AG04450 (cell line): ENCODE results near the gene IFIT5. TPM values are rescaled to one million over a fixed set of nuclear protein-coding genes. Genes with fewer than 3 reads are reported as not detected.

ENCODE experiments used
- CTCF ChIA-PET: fragments of 300-600, 350-600 bp; formaldehyde crosslinking; extraction: SDS; loops from one replicate; lab custom pipeline; 2022; ENCODE audit warnings: antibody characterized with exemption, inconsistent platforms; lab: Charles Lee
- POLR2A ChIA-PET: fragments of 350-600 bp; formaldehyde crosslinking; extraction: SDS; loops from one replicate; lab custom pipeline; 2021; ENCODE audit warnings: antibody characterized with exemption, inconsistent platforms; lab: Yijun Ruan, JAX
- DNase-seq: peaks from one replicate; pipeline ENCODE4 v3.0.0-alpha.2; 2011; ENCODE audit warnings: low read depth, low spot score
- H3K27ac ChIP-seq: one replicate; pipeline ENCODE4 v1.5.1; 2012; ENCODE audit warnings: low read depth, low read length, control low read depth
- H3K27me3 ChIP-seq: one replicate; pipeline ENCODE4 v1.6.0; 2012; ENCODE audit warnings: low read length; ENCODE audit not compliant: control insufficient read depth, insufficient read depth
- H3K4me3 ChIP-seq: 2 replicates; pipeline ENCODE4 v1.5.1; 2011; ENCODE audit warnings: mild to moderate bottlenecking, low read depth, low read length, control low read depth
- H3K9me3 ChIP-seq: 2 replicates; pipeline ENCODE4 v1.5.1; 2012; ENCODE audit warnings: low read length; ENCODE audit not compliant: control insufficient read depth, insufficient read depth
- CTCF ChIP-seq: IDR thresholded peaks from 2 replicates; pipeline ENCODE4 v1.5.1; 2011; ENCODE audit warnings: low read depth, low read length, control low read depth, inconsistent platforms
- polyA plus RNA-seq: library from polyadenylated mRNA; depleted of rRNA; stranded (reverse); fragments of >200 nt; gene quantifications from 2 replicates; pipeline ENCODE4 v1.2.3, GENCODE V29; 2011

Gene IFIT5
- polyA plus RNA-seq, 1 experiment, result 14.9 TPM

GRCh38 chr10:89371079-89371478 lies 43.3 kb upstream of the IFIT5 start:
- TF ChIP-seq CTCF, result no peak
- ChIA-PET CTCF (no interaction called here), POLR2A (no interaction called here)
- no peak for DNase-seq
- Histone ChIP-seq H3K4me3 (no peak overlapping the region), H3K27ac (no peak overlapping the region), H3K9me3 (no peaks in the 10 kb centered on the region), H3K27me3 (no peaks in the 10 kb centered on the region)

GRCh38 chr10:89371987-89372386 lies 42.4 kb upstream of the IFIT5 start:
- POLR2A ChIA-PET, result no interaction called here
- no peaks in the 10 kb centered on the region for H3K27me3 ChIP-seq
- H3K27ac ChIP-seq, result no peak overlapping the region
- H3K9me3 ChIP-seq, result no peaks in the 10 kb centered on the region
- no peak for TF ChIP-seq CTCF
- CTCF ChIA-PET, result interaction anchor here (0.8 to 1.7 kb wide), 2 partner anchors 120 to 154 kb away, joined by 3 to 6 read pairs; no protein-coding TSS in a partner anchor
- H3K4me3 ChIP-seq, result no peak overlapping the region
- DNase-seq, result no peak

- POLR2A ChIA-PET, result interaction anchor here (1.1 to 1.3 kb wide), 3 partner anchors 19 to 91 kb away, joined by 3 to 9 read pairs (median 4); partner anchors contain the start of gene IFIT1
- no peaks in the 10 kb centered on the region for H3K9me3 ChIP-seq
- no peak for TF ChIP-seq CTCF
- peak overlapping the region; percentile 77 for H3K27ac ChIP-seq
- DNase-seq, result no peak
- H3K27me3 ChIP-seq, result no peaks in the 10 kb centered on the region
- CTCF ChIA-PET, result interaction anchor here (0.9 kb wide), 1 partner anchor 12 kb away, joined by 3 read pairs; no protein-coding TSS in a partner anchor
- H3K4me3 ChIP-seq, result no peak overlapping the region
Observed at GRCh38 chr10:89373916-89374711, 40.3 kb upstream of the IFIT5 start.

GRCh38 chr10:89374713-89375141 lies 39.6 kb upstream of the IFIT5 start:
- no peak for TF ChIP-seq CTCF
- DNase-seq, result no peak
- peak overlapping the region; percentile 77 for H3K27ac ChIP-seq
- no peaks in the 10 kb centered on the region for H3K9me3 ChIP-seq
- ChIA-PET CTCF (interaction anchor here (0.9 kb wide), 1 partner anchor 12 kb away, joined by 3 read pairs; no protein-coding TSS in a partner anchor), POLR2A (interaction anchor here (1.1 to 1.3 kb wide), 3 partner anchors 18 to 92 kb away, joined by 3 to 9 read pairs (median 4); partner anchors contain the start of gene IFIT1)
- H3K4me3 ChIP-seq, result no peak overlapping the region
- H3K27me3 ChIP-seq, result no peaks in the 10 kb centered on the region
